H54 (cell line): ENCODE measurements around the gene ARHGDIA.
"Not testable (repeated sequence)": the region's sequence is repeated elsewhere in the genome, so short reads cannot be mapped to it uniquely, and the experiment has no call there.

ENCODE experiments used
- DNase-seq: peaks from one replicate; pipeline ENCODE4 v3.0.0; 2011; ENCODE audit warnings: low spot score, mixed read lengths; ENCODE audit not compliant: insufficient read length
- FAIRE-seq: peaks from 3 replicates; lab custom pipeline; 2011; peaks lifted over from hg19 to GRCh38; lab: Jason Lieb, UNC
- POLR2A ChIP-seq: IDR thresholded peaks from 2 replicates; pipeline ENCODE4 v1.6.1; 2011; ENCODE audit warnings: low read depth, mild to moderate bottlenecking, low read length

Gene ARHGDIA

GRCh38 chr17:81843713-81844326 is 27.3 kb downstream of the ARHGDIA start:
- FAIRE-seq (no peak), DNase-seq (no peak)
- no peak for TF ChIP-seq POLR2A

- TF ChIP-seq POLR2A, result no peak
- FAIRE-seq, result no peak
- no peak for DNase-seq
Measured at GRCh38 chr17:81842725-81843504, 28.2 kb downstream of the ARHGDIA start.

- TF ChIP-seq POLR2A, result no peak
- DNase-seq, result no peak
- no peak for FAIRE-seq
Measured at GRCh38 chr17:81842378-81842724, 28.8 kb downstream of the ARHGDIA start.

- no peak for DNase-seq
- FAIRE-seq, result no peak
- TF ChIP-seq POLR2A, result no peak
Measured at GRCh38 chr17:81841866-81842265, 29.3 kb downstream of the ARHGDIA start.

- TF ChIP-seq POLR2A, result no peak
- FAIRE-seq, result no peak
- no peak for DNase-seq
Measured at GRCh38 chr17:81840826-81841778, 30.0 kb downstream of the ARHGDIA start.

GRCh38 chr17:81840059-81840458 is 31.1 kb downstream of the ARHGDIA start:
- not testable (repeated sequence) for DNase-seq, FAIRE-seq

- DNase-seq (no peak), FAIRE-seq (no peak)
- no peak for TF ChIP-seq POLR2A
Measured at GRCh38 chr17:81839301-81839700, 31.8 kb downstream of the ARHGDIA start.

GRCh38 chr17:81838753-81839255 is 32.3 kb downstream of the ARHGDIA start:
- TF ChIP-seq POLR2A, result no peak
- FAIRE-seq (no peak), DNase-seq (no peak)

GRCh38 chr17:81837641-81838040 is 33.5 kb downstream of the ARHGDIA start:
- FAIRE-seq, result no peak
- DNase-seq, result no peak
- TF ChIP-seq POLR2A, result no peak

- TF ChIP-seq POLR2A, result no peak
- DNase-seq (no peak), FAIRE-seq (no peak)
Measured at GRCh38 chr17:81834831-81835267, 36.3 kb downstream of the ARHGDIA start, which contains the start of gene PPP1R27. Gene PPP1R27, minus strand, starts transcription at chr17:81835050. Its CDS starts 97 bp downstream, at chr17:81834953.

GRCh38 chr17:81833921-81834830 is 37.0 kb downstream of the ARHGDIA start:
- TF ChIP-seq POLR2A, result no peak
- no peak for FAIRE-seq

GRCh38 chr17:81833160-81833920 is 37.8 kb downstream of the ARHGDIA start, which contains the start of gene MCRIP1:
Gene MCRIP1, minus strand, starts transcription at chr17:81833291. Its CDS starts 8,785 bp downstream, at chr17:81824506.
- peak; percentile 78; the same call in 1 of the 2 replicates for TF ChIP-seq POLR2A
- FAIRE-seq (no peak), DNase-seq (peak; percentile 96)

More at GRCh38 chr17:81833921-81834830, 37.0 kb downstream of the ARHGDIA start:
- DNase-seq, result no peak
